Renal pelvis (tissue), 4 donors: ENCODE results near the gene SHOC2. TPM values are rescaled to one million over a fixed set of nuclear protein-coding genes. Genes with fewer than 3 reads are reported as not detected.

Experiments used
- DNase-seq: peaks from one replicate; pipeline ENCODE4 v3.0.0-alpha.2; 2013
- polyA plus RNA-seq, 3 donors: library from polyadenylated mRNA; unstranded; fragments of 120-200 nt; gene quantifications; one replicate each; pipeline ENCODE4 v1.2.1, GENCODE V29; 2013; ENCODE audit not compliant: insufficient read length in 3 of 3

The SHOC2 gene
- polyA plus RNA-seq, 3 donors: 31.6 to 35.7 (median 32.1) TPM

DNA sequence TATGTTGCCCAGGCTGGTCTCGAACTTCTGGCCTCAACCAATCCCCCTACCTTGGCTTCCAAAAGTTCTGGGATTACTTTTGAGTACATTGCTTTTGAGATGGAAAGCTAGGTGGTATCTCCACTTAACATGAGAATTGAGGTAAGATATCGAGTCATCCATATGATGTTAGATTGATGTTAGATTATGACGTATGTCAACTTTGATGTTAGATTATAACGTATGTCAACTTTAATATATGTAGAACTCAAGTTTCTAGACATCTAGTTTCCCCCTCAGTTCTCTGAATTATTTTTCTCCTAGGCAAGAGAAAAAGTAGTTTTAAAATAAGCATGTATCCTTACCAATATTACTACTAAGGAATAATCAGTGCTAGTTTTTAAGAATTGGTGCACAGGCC, 20.0 kb downstream of the SHOC2 start:
- DNase-seq: no peak

DNA sequence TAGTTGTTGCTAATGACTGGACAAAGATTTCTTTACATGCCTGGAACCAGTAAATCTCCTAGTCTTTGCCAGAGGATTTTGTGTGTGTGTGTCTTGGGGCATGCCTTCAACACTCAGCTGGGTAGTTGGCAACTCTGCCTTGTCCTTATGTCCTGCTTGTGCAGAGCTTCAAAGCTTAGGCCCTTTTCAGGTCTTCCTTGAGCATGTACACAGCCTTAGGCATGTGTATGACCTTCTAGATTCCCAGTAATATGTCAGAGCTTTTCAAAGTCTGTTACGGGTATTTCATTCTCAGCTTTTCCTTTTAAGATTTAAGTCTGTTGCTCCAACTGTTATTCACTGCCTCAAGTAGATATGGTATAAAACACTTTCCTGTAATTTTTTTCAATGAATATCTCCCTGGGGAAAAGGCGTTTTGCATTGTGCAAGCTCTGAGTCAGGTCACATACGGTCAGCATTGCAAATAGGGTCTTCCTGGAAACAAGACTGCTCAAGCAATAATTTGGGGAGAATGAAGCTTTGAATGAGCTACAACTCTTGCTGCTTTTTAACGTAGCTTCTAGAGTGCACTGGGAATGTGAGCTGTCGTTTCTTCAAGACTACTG, 25.5 kb downstream of the SHOC2 start:
- no peak for DNase-seq

DNA sequence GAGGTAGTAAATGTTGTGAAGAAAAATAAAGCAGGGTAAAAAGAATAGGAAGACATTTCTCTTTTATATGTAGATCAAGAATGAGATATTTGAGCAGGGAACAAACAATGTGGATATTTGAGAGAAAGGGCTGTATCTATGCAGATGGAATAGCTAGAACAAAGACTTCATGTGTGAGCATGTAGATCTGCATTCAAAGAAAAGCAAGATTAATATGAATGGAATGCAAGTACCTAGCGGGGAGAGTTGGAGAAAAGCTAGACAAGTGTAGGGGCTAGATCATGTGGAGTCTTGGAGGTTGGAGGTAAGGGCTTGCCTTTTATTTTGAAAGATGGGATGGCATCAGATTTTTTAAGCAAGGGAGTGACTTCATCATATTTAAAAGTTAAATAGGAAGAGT, 27.1 kb downstream of the SHOC2 start:
- no peak for DNase-seq

DNA sequence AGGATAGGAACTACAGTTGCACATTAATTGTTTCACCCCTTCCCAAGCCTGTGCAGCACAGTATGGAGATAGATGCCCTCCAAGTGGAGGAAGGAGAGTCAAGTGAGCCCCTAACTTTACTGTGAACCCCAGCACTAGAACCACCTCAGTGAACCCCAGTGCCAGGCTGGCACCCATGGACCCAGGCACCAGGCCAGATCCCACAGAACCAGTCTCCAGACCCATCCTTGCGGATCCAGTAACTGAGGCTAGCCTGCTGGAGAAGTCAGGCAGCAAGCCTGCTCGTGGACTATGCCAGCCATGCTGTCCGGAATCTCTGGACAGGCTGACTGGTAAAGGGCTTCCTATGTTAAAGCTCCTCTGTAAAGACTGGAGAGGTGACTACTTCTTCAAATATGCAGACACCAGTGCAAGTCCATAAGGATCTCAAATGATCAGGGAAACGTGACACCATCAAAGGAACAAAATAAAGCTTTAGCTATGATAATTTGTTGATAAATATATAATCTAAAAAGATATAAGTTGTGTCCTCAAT, 27.7 kb downstream of the SHOC2 start:
- DNase-seq: no peak

DNA sequence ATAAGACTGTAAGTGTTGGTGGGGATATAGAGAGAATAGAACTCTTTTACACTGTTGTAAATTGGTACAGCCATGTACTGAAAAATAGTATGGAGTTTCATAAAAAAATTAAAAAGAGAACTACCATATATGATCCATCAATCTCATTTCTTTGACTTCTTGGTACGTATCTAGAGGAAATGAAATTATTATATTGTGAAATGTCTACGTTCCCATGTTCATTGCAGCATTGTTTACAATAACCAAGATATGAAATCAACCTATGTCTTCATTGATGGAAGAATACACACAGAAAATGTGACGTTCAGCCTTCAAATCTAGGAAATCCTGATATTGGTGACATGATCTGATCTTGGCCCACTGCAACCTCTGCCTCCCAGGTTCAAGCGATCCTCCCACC, 32.0 kb downstream of the SHOC2 start:
- no peak for DNase-seq

DNA sequence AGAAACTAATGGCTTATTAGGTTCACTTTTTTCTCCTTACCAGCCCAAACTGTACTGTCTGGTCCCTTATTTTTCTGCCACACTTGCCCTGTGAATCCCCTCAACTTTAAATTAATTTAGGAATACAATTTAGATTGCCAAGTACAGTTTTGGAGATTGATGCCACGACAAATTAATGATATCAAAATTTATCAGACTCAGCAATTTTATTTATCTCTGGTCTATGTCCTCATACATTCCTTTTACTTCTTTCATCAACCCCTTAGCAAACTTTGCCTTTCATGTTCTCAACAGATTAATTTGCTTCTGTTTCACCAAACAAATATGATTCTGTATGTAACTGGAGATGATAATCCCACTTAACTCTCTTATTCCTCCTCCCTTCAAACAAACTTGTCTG, 38.2 kb downstream of the SHOC2 start:
- DNase-seq: no peak

DNA sequence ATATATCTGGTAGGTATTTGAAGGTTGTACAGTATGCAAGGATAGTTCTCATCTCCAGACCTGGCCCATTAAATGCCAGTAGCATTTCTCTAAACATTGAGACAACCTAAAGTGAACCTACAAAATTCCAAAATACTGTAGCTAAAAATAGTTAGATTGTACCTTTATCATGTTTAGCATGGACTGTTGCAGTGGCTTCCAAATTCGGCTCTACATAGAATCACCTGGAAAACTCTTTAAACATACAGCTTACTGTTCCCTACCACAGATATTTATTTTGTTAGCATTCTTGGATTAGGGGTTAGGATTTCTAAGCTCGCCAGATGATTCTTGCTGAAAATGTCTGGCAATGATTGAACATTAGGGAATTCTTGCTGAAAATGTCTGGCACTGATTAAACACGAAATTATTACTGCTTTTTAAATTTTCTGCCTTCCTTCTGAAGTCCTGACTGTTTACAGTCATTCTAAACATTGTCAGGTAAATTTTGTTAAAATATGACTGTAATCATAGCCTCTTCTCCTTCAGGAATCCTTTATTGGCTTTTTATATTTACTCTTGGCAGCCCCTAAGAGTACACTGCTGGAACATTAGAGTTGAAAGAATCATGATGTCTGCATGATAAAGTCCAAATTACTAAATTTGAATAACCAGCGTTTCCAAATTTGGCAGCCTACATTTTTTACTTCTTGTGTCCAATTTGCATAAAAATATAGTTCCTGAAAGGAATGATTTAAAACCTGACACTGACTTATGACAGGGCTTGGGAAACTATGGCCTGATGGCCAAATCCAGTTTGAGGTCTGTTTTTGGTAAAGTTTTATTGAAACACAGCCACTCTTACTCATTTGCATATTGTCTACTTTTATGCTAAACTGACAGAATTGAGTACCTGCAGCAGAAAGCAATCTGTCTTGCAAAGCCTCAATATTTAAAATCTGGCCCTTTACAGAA, 40.3 kb downstream of the SHOC2 start:
- DNase-seq: no peak

- DNase-seq: no peak
Measured at GRCh38 chr10:110960333-110960712, 40.9 kb downstream of the SHOC2 start.

- no peak for DNase-seq
Measured at GRCh38 chr10:110962443-110962842, 43.0 kb downstream of the SHOC2 start.

- DNase-seq: no peak
Measured at GRCh38 chr10:110963162-110963561, 43.8 kb downstream of the SHOC2 start.

- DNase-seq: peak; percentile 29
Measured at GRCh38 chr10:110964681-110965080, 45.3 kb downstream of the SHOC2 start.

DNA sequence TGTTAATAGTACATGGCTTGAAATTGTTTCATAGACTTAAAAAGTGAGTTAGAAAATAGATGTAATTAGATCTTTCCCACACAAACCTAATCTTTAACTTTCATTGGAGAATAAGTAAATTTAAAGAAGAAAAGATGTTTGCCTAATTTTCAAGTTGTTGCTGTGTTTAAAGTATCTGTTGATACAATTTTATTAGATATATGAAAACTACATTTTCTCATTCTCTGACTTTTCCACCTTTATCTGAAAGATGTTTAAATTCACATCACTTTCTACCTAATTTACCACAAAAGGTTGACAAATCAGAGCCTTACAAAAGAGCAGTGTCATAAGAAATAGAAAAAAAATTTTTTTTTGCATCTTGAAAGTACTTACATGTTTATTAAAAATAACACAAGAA, 45.8 kb downstream of the SHOC2 start:
- DNase-seq: no peak

- DNase-seq: no peak
Measured at GRCh38 chr10:110966146-110966545, 46.7 kb downstream of the SHOC2 start.

GRCh38 chr10:110967009-110967630, 47.7 kb downstream of the SHOC2 start:
- no peak for DNase-seq

DNA sequence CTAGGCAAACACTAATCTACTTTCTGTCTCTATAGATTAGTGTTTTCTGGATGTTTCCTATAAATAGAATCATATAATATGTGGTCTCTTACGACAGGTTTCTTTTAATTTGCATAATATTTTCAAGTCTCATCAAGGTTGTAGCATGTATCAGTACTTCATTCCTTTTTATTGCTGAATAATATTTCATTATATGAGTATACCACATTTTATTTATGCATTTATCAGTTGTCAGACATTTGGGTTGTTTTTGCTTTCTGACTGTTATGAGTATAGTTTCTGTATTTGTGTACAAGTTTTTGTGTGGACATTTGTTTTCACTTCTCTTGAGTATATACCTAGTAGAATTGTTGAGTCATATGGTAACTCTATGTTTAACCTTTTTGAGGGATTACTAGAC, 48.2 kb downstream of the SHOC2 start:
- no peak for DNase-seq

- no peak for DNase-seq
Measured at GRCh38 chr10:110969183-110969582, 49.8 kb downstream of the SHOC2 start.

DNA sequence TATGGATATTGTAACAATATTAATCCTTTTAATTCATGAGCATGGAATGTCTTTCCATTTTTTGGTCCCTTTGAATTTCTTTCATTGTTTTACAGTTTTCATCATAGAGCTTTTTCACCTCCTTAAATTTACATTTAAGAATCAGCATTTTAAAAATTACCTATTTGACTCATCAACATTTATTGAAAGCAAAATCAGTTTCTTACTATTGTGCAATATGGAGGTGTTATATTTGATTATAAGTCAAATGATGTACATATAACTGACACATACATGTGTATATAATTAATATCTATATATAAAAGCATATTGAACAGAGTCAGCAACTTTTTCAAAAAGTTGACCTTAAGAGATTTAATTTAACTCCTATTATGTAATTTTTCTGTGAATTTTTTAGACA, 52.2 kb downstream of the SHOC2 start:
- no peak for DNase-seq

- DNase-seq: no peak
Measured at GRCh38 chr10:110972231-110973134, 53.1 kb downstream of the SHOC2 start.

DNA sequence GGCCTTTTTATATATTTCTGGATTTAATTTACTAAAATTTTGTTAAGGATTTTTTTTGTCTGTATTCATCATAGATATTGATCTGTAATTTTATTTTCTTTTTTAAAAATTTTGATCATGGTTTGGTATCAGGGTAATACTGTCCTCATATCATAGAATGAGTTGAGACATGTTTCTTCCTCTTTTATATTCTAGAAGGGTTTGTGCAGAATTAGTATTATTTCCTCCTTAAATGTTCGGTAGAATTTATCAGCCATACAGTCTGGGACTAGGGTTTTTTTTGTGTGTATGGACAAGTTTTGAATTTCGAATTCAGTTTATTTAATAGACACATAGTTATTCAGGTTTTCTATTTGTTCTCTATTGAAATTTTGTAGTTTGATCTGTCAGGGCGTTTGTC, 54.0 kb downstream of the SHOC2 start:
- DNase-seq: no peak

GRCh38 chr10:110976577-110976976, 57.2 kb downstream of the SHOC2 start:
- DNase-seq: no peak

- DNase-seq: no peak
Measured at GRCh38 chr10:110977662-110978061, 58.3 kb downstream of the SHOC2 start.

DNA sequence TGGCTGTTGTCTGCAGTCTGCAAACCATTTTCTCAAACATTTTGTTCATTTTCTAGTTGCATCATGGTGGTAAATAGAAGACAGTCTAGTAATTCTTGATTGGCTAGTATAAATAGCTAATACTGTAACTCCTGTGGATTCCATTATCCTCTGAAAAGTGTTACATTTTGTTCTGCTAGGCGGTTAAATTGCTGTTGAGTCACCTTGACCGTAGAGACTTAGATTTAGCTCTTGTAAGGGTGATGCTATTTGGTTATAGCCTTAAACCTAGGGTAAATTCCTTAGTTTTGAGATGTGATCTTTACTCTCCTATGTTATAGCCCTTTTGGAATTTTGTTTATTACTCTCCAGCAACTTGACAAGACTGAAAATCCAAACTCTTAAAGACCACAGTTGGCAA, 58.8 kb downstream of the SHOC2 start:
- DNase-seq: no peak
